SJCRH30 (cell line): ENCODE data around the gene MGME1. TPM values are rescaled to one million over a fixed set of nuclear protein-coding genes. Genes with fewer than 3 reads are reported as not detected.
A peak's percentile ranks its signal among the peaks of the same experiment; 100 is the strongest.

Experiments
- DNase-seq, 2 experiments: peaks; one replicate each; pipeline ENCODE4 v3.0.0-alpha.2; 2015 to 2020
- H3K27ac ChIP-seq: fragments of 250-450 bp; sonication (Bioruptor Pico); 2 replicates; pipeline ENCODE4 v1.5.1; 2020; ENCODE audit warnings: mild to moderate bottlenecking, moderate library complexity
- H3K27me3 ChIP-seq: fragments of 250-450 bp; sonication (Bioruptor Pico); 2 replicates; pipeline ENCODE4 v1.5.1; 2020; ENCODE audit warnings: mild to moderate bottlenecking, moderate library complexity
- H3K36me3 ChIP-seq: fragments of 250-450 bp; sonication (Bioruptor Pico); 2 replicates; pipeline ENCODE4 v1.5.1; 2020; ENCODE audit warnings: mild to moderate bottlenecking, moderate library complexity
- H3K4me1 ChIP-seq: fragments of 250-450 bp; sonication (Bioruptor Pico); 2 replicates; pipeline ENCODE4 v1.5.1; 2020; ENCODE audit warnings: mild to moderate bottlenecking, moderate library complexity
- H3K4me3 ChIP-seq: fragments of 250-450 bp; sonication (Bioruptor Pico); 2 replicates; pipeline ENCODE4 v1.5.1; 2020; ENCODE audit warnings: mild to moderate bottlenecking, moderate library complexity
- H3K9me3 ChIP-seq: fragments of 250-450 bp; sonication (Bioruptor Pico); replicated peaks from 2 replicates; pipeline ENCODE4 v1.5.1; 2020; ENCODE audit warnings: mild to moderate bottlenecking, moderate library complexity
- total RNA-seq: library from RNA; depleted of rRNA; stranded (reverse); fragments of >200 nt; shearing (Covaris generic); gene quantifications from 2 replicates; pipeline ENCODE4 v1.2.3, GENCODE V29; 2014; rRNA removed

The MGME1 gene, protein sequence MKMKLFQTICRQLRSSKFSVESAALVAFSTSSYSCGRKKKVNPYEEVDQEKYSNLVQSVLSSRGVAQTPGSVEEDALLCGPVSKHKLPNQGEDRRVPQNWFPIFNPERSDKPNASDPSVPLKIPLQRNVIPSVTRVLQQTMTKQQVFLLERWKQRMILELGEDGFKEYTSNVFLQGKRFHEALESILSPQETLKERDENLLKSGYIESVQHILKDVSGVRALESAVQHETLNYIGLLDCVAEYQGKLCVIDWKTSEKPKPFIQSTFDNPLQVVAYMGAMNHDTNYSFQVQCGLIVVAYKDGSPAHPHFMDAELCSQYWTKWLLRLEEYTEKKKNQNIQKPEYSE
- 27.8 and 28.6 TPM in 2 replicates for total RNA-seq

DNA sequence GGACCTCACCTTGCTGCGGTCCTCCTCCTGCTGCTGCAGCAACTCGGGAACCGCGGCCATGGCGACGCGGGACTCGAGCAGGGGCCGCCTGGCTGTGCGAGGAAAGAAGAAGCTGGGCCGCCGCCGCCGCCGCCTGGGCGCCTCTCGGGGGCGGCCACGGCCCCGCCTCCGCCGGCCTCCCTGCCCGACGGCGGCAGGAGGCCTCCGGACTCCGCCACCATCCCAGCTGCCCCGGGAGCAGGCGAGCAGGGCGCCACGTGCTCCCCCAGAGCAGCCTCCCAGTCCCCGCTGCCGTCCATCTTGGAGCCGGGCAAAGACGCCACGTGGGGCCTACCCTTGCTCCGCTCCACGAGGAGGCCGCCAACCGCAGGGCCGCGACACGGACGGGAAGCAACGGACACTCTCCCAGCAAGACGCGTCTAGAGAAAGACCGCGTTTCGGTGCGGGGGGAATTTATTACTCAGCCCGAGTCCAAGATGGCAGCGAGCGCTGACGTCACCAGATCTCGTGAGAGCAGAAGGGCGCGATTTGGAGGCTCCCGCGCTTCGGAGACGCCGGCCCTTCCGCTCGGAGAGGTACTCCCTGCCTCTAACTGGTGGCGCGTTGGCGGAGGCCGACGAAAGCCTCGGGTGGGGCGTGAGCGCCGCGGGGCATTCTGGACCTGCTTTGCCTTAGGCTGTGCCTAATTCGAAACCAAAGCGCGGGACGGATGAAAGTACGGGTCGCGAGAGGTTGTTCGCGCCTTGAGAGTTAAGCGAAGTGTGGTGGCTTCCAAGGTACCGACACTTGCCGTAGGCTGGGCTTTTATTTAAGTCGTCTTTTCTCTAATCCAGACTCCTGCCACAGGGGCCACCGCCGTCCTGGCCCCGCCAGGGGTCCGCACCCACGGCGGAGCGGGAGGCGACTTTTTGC, at the start of gene MGME1, which contains the start of gene SNX5:
TSS of gene MGME1 (plus strand) at position 653 of the 912 bp plus-strand sequence. CDS start 842 bp downstream, outside the sequence.
TSS of gene SNX5 (minus strand) at position 429 of the 912 bp plus-strand sequence. CDS start at position 60, 369 bp downstream.
- Histone ChIP-seq H3K36me3 (peaks cover 66% of the 10 kb centered on the region), H3K27me3 (no peaks in the 10 kb centered on the region), H3K4me3 (peak within 1 kb of the TSS; percentile 93), H3K9me3 (no peaks in the 10 kb centered on the region), H3K4me1 (peaks cover 23% of the 10 kb centered on the region), H3K27ac (peak within 1 kb of the TSS; percentile 99)
- peak; percentile 99 for DNase-seq

DNA sequence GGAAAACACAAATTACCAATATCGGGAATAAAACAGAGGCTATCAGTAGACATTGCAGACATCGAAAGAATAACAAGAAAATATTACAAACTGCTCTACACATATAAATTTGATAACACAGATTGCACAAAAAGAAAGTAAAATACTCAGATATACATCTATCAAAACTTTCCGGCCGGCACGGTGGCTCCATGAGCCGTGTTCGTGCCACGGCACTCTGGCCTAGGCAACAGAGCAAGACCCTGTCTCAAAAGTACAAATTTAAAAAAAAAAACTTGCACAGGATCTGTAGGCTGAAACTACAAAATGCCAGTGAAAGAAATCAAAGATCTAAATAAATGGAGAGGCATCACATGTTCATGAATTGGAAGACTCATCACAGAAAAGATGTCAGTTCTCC, 49.7 kb upstream of the MGME1 start:
- Histone ChIP-seq H3K36me3 (no peaks in the 10 kb centered on the region), H3K4me3 (no peak overlapping the region), H3K9me3 (no peaks in the 10 kb centered on the region), H3K27me3 (no peaks in the 10 kb centered on the region; the same call in 1 of the 2 replicates), H3K27ac (no peak overlapping the region), H3K4me1 (no peaks in the 10 kb centered on the region)
- no peak for DNase-seq

DNA sequence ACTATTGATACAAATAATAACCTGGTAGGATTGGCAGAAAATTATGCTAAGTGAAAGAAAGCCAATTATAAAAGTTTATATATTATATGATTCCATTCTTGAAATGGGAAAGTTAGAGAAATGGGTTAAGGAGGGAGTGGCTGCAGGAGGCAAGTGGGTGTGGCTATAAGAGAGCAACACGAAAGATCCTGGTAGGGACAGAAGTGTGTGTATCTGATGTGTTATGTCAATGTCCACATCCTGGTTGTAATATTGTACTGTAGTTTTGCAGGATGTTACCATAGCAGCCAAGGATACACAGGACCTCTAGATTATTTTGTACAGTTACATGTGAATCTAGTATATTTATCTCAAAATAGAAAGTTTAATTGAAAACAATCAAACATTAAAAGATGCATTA, 47.0 kb upstream of the MGME1 start:
- Histone ChIP-seq H3K36me3 (no peaks in the 10 kb centered on the region), H3K9me3 (no peaks in the 10 kb centered on the region), H3K4me3 (no peak overlapping the region), H3K4me1 (no peaks in the 10 kb centered on the region; the same call in 1 of the 2 replicates), H3K27me3 (no peaks in the 10 kb centered on the region), H3K27ac (no peak overlapping the region)
- no peak for DNase-seq

DNA sequence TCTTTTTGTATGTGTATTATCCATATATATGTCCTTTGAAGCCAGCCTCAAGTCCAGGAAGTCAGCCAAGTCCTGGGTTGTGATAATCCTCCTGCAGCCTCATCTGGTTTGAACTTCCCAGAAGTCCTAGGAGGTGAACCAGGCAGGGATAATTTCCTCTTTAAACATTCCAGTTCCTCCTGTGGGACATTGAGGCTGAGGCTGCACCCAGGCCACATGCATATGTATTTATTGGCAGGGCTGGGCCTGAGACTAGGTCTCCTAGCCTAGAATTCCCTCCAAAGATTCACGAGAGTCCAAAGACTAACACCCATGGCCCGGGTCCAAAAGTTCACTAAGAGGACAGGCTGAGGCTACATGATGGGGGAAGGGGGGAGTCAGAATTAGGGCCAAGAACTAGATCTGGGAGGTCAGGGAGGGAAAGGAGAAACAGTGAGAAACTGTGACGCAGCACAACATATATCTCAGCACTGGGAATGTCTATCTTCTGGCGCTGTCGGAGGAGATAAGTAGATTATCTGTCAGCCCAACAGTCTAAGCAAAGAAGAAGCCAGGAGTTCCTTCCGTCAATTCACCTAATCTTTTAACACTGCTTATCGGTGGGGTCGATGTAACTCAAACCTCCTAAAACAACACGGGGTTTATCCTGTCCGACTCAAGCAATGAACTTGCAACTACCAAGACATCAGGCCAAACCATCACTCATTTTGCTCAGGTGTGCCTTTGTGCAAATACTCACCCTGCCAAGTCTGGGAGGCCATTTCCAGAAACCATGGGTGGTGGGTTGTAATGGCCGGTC, 43.5 kb upstream of the MGME1 start:
- no peak overlapping the region for H3K27ac ChIP-seq
- H3K4me3 ChIP-seq = no peak overlapping the region
- H3K36me3 ChIP-seq = no peaks in the 10 kb centered on the region
- DNase-seq = peak in 1 of 2 experiments; percentile 24
- no peaks in the 10 kb centered on the region for H3K9me3 ChIP-seq
- H3K4me1 ChIP-seq = no peaks in the 10 kb centered on the region; the same call in 1 of the 2 replicates
- H3K27me3 ChIP-seq = no peaks in the 10 kb centered on the region; the same call in 1 of the 2 replicates

DNA sequence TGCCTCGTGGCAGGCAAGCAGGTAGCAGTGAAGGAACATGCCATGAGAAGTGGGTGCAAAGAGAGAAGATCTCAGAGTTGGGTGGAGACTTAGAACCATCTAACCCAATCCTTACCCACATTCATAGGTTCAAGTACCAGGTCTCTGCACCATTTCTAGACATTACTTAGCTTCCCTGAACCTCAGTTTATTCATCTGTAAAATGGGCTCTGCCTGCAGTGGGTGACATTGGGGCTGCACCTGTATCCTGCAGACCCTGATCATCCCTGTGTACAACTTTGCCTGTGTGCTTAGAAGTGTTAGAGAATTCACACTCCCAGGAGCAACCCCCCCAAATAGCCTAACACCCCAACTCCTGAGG, 42.9 kb upstream of the MGME1 start:
- Histone ChIP-seq H3K27ac (no peak overlapping the region), H3K9me3 (no peaks in the 10 kb centered on the region), H3K4me3 (no peak overlapping the region), H3K27me3 (no peaks in the 10 kb centered on the region; the same call in 1 of the 2 replicates), H3K36me3 (no peaks in the 10 kb centered on the region), H3K4me1 (no peaks in the 10 kb centered on the region; the same call in 1 of the 2 replicates)
- no peak for DNase-seq

DNA sequence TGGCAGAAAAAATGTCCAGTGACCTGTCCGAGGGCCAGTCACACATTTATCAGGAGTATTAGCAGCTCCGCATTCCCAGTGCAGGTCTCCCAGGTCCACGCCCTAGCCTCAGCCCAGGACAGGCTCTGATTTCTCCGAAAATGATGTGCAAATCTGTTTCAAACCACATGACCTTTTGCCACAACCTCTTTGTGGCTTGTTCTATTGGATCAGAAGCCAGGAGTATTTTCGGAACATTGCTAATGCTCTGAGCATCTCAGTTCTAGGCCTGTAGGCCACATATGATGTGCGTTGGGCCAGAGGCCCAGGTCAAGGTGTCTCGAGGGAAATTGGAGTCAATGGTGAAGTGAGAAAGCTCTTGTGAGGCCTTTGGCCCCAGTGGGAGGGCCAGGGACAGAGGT, 40.6 kb upstream of the MGME1 start:
- H3K4me3 ChIP-seq = no peak overlapping the region
- no peak overlapping the region for H3K27ac ChIP-seq
- no peak for DNase-seq
- no peaks in the 10 kb centered on the region; the same call in 1 of the 2 replicates for H3K4me1 ChIP-seq
- no peaks in the 10 kb centered on the region for H3K36me3 ChIP-seq
- H3K9me3 ChIP-seq = no peaks in the 10 kb centered on the region
- no peaks in the 10 kb centered on the region; the same call in 1 of the 2 replicates for H3K27me3 ChIP-seq

DNA sequence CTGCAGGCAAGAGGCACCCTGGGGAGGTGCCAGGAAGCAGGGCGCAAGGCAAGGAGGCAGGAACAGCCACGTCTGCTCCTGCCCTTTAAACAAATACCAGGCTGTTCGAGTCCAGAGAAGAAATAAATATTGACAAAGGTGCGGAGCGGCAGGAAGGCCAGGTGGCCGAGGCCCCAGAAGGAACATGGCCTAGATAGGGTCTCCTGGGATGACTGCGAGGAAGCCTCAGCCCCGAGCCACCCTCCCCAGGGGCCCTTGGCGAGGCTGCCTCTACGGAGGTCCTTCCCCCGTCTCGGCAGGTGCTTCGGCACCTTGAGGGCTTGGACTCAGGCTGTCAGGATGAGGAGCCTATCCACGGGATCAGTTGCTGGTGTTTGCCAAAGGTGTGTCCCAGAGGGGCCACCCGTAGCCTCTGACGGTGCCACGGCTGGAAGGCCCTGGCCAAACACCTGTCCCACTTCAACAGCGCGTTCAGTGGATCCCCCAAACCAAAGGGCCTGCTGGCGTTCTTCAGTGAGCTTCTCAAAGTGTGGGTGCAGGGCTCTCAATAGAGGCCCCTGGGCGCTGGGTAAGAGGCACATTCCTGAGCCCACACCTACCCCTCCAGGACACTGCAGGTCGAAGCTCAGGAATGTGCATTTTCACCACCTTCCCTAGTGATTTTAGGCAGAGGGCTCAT, 40.0 kb upstream of the MGME1 start:
- Histone ChIP-seq H3K4me1 (no peaks in the 10 kb centered on the region; the same call in 1 of the 2 replicates), H3K36me3 (no peaks in the 10 kb centered on the region), H3K4me3 (no peak overlapping the region), H3K27me3 (no peaks in the 10 kb centered on the region; the same call in 1 of the 2 replicates), H3K27ac (no peak overlapping the region), H3K9me3 (no peaks in the 10 kb centered on the region)
- DNase-seq = no peak

DNA sequence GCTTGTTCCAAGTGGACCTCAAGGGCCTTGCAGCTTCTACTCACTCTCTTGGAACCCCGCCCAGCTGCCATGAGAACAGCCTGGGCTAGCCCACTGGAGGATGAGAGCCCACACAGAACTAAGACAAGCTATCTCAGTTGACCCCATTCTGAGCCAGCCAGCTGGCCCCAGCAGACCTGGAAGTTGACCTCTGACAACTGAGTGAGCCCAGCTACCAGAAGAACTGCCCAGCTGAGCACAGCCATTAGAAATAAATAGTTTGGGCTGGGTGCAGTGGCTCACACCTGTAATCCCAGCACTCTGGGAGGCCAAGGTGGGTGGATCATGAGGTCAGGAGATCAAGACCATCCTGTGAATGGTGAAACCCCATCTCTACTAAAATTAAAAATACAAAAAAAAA, 37.3 kb upstream of the MGME1 start:
- Histone ChIP-seq H3K4me3 (no peak overlapping the region), H3K27me3 (no peaks in the 10 kb centered on the region; the same call in 1 of the 2 replicates), H3K9me3 (no peaks in the 10 kb centered on the region), H3K4me1 (peaks cover 3% of the 10 kb centered on the region; the same call in 1 of the 2 replicates), H3K27ac (no peak overlapping the region), H3K36me3 (no peaks in the 10 kb centered on the region)
- DNase-seq = no peak

DNA sequence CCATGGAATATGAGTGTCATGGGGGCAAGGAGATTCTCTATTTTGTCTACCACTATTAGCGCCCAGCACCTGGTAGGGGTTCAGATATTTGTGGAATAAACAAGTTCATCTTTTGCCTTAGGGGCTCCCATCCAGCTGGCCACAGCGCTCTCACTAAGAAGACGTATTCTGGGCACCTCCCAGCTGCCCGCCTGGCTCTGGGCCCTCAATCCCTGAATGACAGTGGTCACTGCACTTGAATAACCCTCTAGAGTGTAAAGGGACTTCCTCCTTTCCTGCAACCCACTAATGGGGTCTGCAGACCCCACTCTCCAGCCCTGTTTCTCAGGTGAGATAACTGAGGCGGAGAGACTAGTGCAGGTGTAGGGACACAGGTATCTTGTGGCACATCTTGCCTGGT, 36.4 kb upstream of the MGME1 start:
- Histone ChIP-seq H3K4me3 (no peak overlapping the region), H3K27ac (no peak overlapping the region), H3K36me3 (no peaks in the 10 kb centered on the region), H3K9me3 (no peaks in the 10 kb centered on the region), H3K4me1 (peaks cover 5% of the 10 kb centered on the region; the same call in 1 of the 2 replicates), H3K27me3 (no peaks in the 10 kb centered on the region; the same call in 1 of the 2 replicates)
- no peak for DNase-seq

DNA sequence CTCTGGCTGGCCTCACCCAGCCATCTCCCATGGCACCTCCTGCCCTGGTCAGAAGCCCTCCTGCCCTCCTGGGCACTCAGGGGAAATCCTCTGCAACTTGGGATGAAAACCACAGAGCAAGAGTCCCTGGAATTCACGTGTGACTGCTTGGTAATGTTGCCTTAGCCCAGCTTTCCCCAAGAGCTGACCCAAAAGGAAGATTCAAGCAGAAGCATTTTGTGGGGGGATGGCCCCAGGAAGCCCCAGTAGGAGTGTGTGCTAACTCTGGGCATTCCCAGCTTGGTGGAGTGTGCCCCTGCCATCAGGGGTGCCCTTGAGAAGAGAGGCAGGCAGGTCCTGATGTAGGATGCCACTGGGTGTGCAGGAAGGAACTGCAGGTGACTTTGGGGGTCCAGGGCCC, 35.7 kb upstream of the MGME1 start:
- H3K27me3 ChIP-seq = no peaks in the 10 kb centered on the region
- no peaks in the 10 kb centered on the region for H3K9me3 ChIP-seq
- peaks cover 9% of the 10 kb centered on the region; the same call in 1 of the 2 replicates for H3K4me1 ChIP-seq
- H3K4me3 ChIP-seq = no peak overlapping the region
- H3K27ac ChIP-seq = no peak overlapping the region
- DNase-seq = no peak
- H3K36me3 ChIP-seq = no peaks in the 10 kb centered on the region

DNA sequence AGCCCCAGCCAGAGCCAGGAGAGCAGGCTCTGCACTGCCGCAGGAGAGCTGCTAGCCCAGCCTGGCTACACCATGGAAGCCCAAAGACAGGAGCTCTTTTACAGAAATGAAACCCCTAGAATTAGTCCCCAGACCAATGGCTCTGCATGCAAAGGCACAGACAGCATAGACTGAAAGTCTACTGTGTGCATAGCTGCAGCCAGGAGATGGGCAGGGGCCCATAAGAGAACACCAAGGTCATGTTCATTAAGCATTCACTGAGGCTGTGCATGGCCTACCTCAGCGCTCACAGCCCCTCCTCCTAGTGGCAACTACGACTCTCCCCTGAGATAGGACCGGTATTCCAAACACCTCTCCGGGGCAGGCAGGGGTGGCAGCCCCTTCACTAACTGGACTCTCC, 35.1 kb upstream of the MGME1 start:
- no peak for DNase-seq
- Histone ChIP-seq H3K4me1 (peaks cover 9% of the 10 kb centered on the region; the same call in 1 of the 2 replicates), H3K9me3 (no peaks in the 10 kb centered on the region), H3K36me3 (no peaks in the 10 kb centered on the region), H3K27me3 (no peaks in the 10 kb centered on the region), H3K27ac (no peak overlapping the region), H3K4me3 (no peak overlapping the region)

DNA sequence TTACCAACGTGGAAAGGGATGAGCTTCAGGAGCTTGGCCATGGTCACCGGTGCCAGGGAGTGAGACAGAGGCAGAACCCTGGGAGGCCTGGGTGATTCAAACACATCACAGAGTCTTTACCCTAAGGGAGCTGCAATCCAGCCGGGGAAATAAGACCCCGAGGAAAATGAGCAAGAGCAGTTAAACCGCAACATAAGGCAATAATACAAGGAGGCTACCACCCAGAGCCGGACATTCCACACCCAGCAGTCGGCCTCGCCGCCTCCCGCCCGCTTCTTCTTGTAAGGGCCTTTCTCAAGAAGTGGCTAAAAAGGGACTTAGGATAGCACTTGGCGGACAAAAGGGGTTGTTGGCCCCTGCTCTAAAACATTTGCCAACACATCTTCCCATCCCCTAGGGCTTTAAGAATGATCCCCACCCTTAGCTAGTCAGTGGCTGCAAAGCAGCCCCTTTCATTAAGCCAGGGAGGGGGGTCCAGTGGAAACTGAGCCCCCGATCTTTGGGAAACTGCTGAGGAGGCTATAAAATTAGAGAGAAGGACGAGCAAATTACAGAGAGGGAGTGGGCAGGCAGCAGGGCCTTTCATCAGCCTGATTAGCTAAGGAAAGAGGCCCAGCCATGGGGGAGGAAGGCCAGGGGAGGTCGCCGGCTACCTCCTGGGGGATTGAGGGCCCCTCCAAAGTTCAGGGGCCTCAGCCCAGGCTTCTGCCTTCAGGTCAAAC, 34.5 kb upstream of the MGME1 start:
- H3K27ac ChIP-seq = no peak overlapping the region
- H3K27me3 ChIP-seq = no peaks in the 10 kb centered on the region
- no peaks in the 10 kb centered on the region for H3K36me3 ChIP-seq
- DNase-seq = peak in 1 of 2 experiments; percentile 34
- no peaks in the 10 kb centered on the region for H3K9me3 ChIP-seq
- no peak overlapping the region for H3K4me3 ChIP-seq
- peaks cover 9% of the 10 kb centered on the region; the same call in 1 of the 2 replicates for H3K4me1 ChIP-seq

DNA sequence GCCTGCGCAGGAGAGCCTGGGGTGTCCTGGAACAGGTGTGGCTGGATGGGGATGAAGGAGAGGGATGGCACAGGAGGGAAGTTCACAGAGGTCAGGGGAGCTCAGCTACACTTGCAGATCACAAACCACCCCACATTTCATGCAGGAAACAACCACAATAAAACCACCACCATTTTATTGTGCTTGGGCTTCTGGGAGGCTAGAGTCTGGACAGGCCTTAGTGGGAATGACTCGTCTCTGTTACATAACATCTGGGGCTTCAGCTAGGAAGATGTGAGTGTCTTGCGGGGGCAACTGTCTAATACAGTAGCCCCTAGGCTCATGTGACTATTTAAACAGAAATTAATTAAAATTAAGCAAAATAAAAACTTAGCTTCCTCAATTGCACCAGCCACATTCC, 33.6 kb upstream of the MGME1 start:
- Histone ChIP-seq H3K9me3 (no peaks in the 10 kb centered on the region), H3K4me1 (peaks cover 9% of the 10 kb centered on the region; the same call in 1 of the 2 replicates), H3K27ac (no peak overlapping the region), H3K27me3 (no peaks in the 10 kb centered on the region), H3K4me3 (no peak overlapping the region), H3K36me3 (no peaks in the 10 kb centered on the region)
- no peak for DNase-seq
